G401 (cell line): ENCODE data around the gene EIF2B2. TPM values are rescaled to one million over a fixed set of nuclear protein-coding genes. Genes with fewer than 3 reads are reported as not detected.

ENCODE experiments used
- DNase-seq: peaks from one replicate; pipeline ENCODE4 v3.0.0-alpha.2; 2015; ENCODE audit warnings: low spot score
- in situ Hi-C: cut with HindIII; loops from 2 replicates; pipeline ENCODE4 v1.10.0; 2016; ENCODE audit warnings: low sequenced_read_pairs, mixed read lengths
- total RNA-seq: library from RNA; depleted of rRNA; stranded (reverse); fragments of >200 nt; shearing (Covaris generic); gene quantifications from 2 replicates; pipeline ENCODE4 v1.2.3, GENCODE V29; 2014

Gene EIF2B2
- total RNA-seq, 1 experiment from 2014 or later = 88.4 TPM

- DNase-seq = no peak
These were observed 22.4 kb downstream of the EIF2B2 start for GRCh38 chr14:75025082-75025481.

GRCh38 chr14:75025876-75026275 lies 23.2 kb downstream of the EIF2B2 start:
- DNase-seq = no peak
- in situ Hi-C loops = no loop called here

More at GRCh38 chr14:75025082-75025481, 22.4 kb downstream of the EIF2B2 start:
- in situ Hi-C loops = no loop called here

- in situ Hi-C loops = no loop called here
- no peak for DNase-seq
These were observed 27.4 kb downstream of the EIF2B2 start for GRCh38 chr14:75030147-75030546.

GRCh38 chr14:75032939-75033338 lies 30.2 kb downstream of the EIF2B2 start:
- in situ Hi-C loops = no loop called here
- DNase-seq = no peak

- no peak for DNase-seq
- in situ Hi-C loops = no loop called here
These were observed 37.8 kb downstream of the EIF2B2 start for GRCh38 chr14:75040507-75040906.

GRCh38 chr14:75040959-75041358 lies 38.2 kb downstream of the EIF2B2 start:
- in situ Hi-C loops = no loop called here
- no peak for DNase-seq

- no peak for DNase-seq
- in situ Hi-C loops = no loop called here
These were observed 38.9 kb downstream of the EIF2B2 start for GRCh38 chr14:75041613-75042012.

GRCh38 chr14:75042035-75042434 lies 39.3 kb downstream of the EIF2B2 start:
- in situ Hi-C loops = no loop called here
- no peak for DNase-seq

GRCh38 chr14:75044322-75044721 lies 41.6 kb downstream of the EIF2B2 start:
- in situ Hi-C loops = no loop called here
- DNase-seq = no peak

- in situ Hi-C loops = no loop called here
- no peak for DNase-seq
These were observed 42.0 kb downstream of the EIF2B2 start for GRCh38 chr14:75044752-75045151.

GRCh38 chr14:75046275-75046674 lies 43.6 kb downstream of the EIF2B2 start:
- in situ Hi-C loops = no loop called here
- no peak for DNase-seq

GRCh38 chr14:75046899-75047298 lies 44.2 kb downstream of the EIF2B2 start:
- DNase-seq = no peak
- in situ Hi-C loops = no loop called here

- in situ Hi-C loops = no loop called here
- DNase-seq = no peak
These were observed 44.8 kb downstream of the EIF2B2 start for GRCh38 chr14:75047506-75047905.

- in situ Hi-C loops = no loop called here
These were observed 45.4 kb downstream of the EIF2B2 start for GRCh38 chr14:75048101-75048500.

GRCh38 chr14:75049136-75049535 lies 46.4 kb downstream of the EIF2B2 start:
- in situ Hi-C loops = no loop called here
- no peak for DNase-seq

More at GRCh38 chr14:75048101-75048500, 45.4 kb downstream of the EIF2B2 start:
- DNase-seq = no peak

GRCh38 chr14:75049731-75050201 lies 47.0 kb downstream of the EIF2B2 start:
- in situ Hi-C loops = no loop called here
- DNase-seq = no peak

GRCh38 chr14:75050852-75051555 lies 48.3 kb downstream of the EIF2B2 start, which contains the start of gene MLH3:
MLH3 (minus strand) TSS chr14:75051467; CDS start chr14:75049655, 1,812 bp downstream.
- in situ Hi-C loops = no loop called here
- peak; percentile 88 for DNase-seq

GRCh38 chr14:75051556-75051899 lies 48.8 kb downstream of the EIF2B2 start:
- no peak for DNase-seq
- in situ Hi-C loops = no loop called here

GRCh38 chr14:75053396-75054291 lies 50.9 kb downstream of the EIF2B2 start:
- in situ Hi-C loops = no loop called here
- no peak for DNase-seq

GRCh38 chr14:75054421-75054820 lies 51.7 kb downstream of the EIF2B2 start:
- in situ Hi-C loops = no loop called here
- DNase-seq = no peak
